Activated CD8-positive, alpha-beta T cell treated with anti-CD3 and anti-CD28 coated beads for 36 hours (primary cell): Measurements from ENCODE around the gene RO60. TPM values are rescaled to one million over a fixed set of nuclear protein-coding genes. Genes with fewer than 3 reads are reported as not detected.

ENCODE experiments used
- ATAC-seq: fragments of 200-7000 bp; cut with Tn5 transposase; one replicate; pipeline ENCODE4 v1.10.0; 2021; ENCODE audit warnings: mild to moderate bottlenecking, moderate library complexity
- CTCF ChIA-PET: fragments of 350-600 bp; sonication (Branson Sonifier 250); formaldehyde crosslinking; loops from one replicate; lab custom pipeline; 2021; ENCODE audit warnings: antibody characterized with exemption; lab: Charles Lee
- POLR2A ChIA-PET: fragments of 350-600 bp; sonication (Branson Sonifier 250); formaldehyde crosslinking; loops from one replicate; lab custom pipeline; 2021; ENCODE audit warnings: antibody characterized with exemption; lab: Charles Lee
- DNase-seq: peaks from one replicate; pipeline ENCODE4 v3.0.0-alpha.2; 2020
- H3K27ac Mint-ChIP-seq: one replicate; pipeline ENCODE4 v1.8.0; 2021; ENCODE audit warnings: mild to moderate bottlenecking, mixed read lengths
- H3K27me3 Mint-ChIP-seq: one replicate; pipeline ENCODE4 v1.8.0; 2021; ENCODE audit warnings: mixed read lengths
- H3K36me3 Mint-ChIP-seq: one replicate; pipeline ENCODE4 v1.8.0; 2021; ENCODE audit warnings: low read depth, mixed read lengths
- H3K4me1 Mint-ChIP-seq: one replicate; pipeline ENCODE4 v1.8.0; 2021; ENCODE audit warnings: low read depth, mixed read lengths
- H3K4me3 Mint-ChIP-seq: one replicate; pipeline ENCODE4 v1.8.0; 2021; ENCODE audit warnings: mild to moderate bottlenecking, moderate library complexity, mixed read lengths
- H3K9me3 Mint-ChIP-seq: one replicate; pipeline ENCODE4 v1.8.0; 2021; ENCODE audit warnings: mixed read lengths
- CTCF ChIP-seq: fragments of 200-600 bp; IDR thresholded peaks from one replicate; pipeline ENCODE4 v1.8.0; 2022; ENCODE audit warnings: antibody characterized with exemption, mild to moderate bottlenecking
- intact Hi-C: fragments of 100-400 bp; cut with micrococcal nuclease; formaldehyde crosslinking; loops from one replicate; pipeline ENCODE4 v1.10.0; 2022
- total RNA-seq, 2 experiments: library from RNA; stranded (reverse); gene quantifications; one replicate each; pipeline ENCODE4 v1.2.3, GENCODE V29; 2021

Gene RO60
- total RNA-seq, 2 experiments from 2014 or later, result 56.2 to 63.4 TPM

DNA sequence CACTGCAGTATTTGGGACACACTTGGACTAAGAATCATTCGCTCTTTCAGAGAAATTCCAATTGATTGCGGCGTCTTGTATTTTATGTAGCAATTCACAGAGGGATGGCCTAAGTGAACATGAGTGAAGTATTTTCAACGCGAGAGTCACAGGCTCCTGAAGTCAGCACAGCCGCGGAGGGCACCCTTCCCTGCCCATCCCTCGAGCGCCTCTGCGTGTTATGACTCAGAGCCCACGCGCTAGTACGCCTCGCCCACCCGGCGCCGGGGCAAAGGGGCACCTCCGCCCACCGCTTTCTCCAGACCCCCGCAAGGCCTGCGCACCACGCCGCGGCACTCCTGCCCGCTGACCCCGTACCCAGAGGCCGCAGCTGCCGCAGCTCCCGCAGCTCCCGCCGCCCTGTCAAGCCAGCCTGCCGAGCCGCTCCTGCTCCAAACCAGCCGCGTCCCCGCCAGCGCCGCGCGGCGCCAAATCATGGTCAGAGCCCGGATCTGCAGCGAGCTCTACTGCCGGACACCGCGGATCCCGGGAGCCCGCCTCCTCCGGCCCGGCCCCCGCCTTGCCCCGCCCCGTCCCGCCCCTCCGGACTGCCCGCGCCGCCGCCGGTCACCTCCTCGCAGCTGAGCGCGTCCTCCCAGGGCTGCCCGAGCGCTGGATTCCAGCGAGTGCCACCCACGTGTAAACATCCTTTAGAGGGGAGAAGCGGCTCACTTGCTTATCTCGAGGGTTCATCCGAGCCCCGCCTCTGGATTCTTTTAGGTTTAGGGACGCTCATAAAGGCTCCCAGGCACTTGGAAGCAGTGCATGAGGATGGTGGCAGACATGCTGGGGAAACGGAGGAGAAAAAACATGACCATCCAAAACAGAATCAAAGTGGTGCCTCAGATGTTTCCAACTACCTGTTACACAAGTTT is 45.8 kb downstream of the RO60 start, which contains the start of gene GLRX2:
GLRX2 (minus strand) TSS at position 508 of the 914 bp plus-strand sequence; CDS start at position 476, 32 bp downstream.
- no peaks in the 10 kb centered on the region for H3K27me3 Mint-ChIP-seq
- intact Hi-C loops, result loop anchor here (2.0 kb wide), 1 partner anchor 18 kb away; the partner anchor contains the start of gene CDC73
- ATAC-seq, result peak; percentile 89
- no peaks in the 10 kb centered on the region for H3K9me3 Mint-ChIP-seq
- peak within 1 kb of the TSS; percentile 95 for H3K4me3 Mint-ChIP-seq
- ChIA-PET POLR2A (interaction anchor here (0.7 to 2.0 kb wide), 4 partner anchors 12 to 47 kb away, joined by 3 to 8 read pairs (median 4); no protein-coding TSS in a partner anchor), CTCF (interaction anchor here (1.1 to 2.7 kb wide), 4 partner anchors 8 to 47 kb away, joined by 4 to 10 read pairs (median 5); partner anchors contain the start of genes CDC73, RO60 and UCHL5)
- peak within 1 kb of the TSS; percentile 76 for H3K27ac Mint-ChIP-seq
- TF ChIP-seq CTCF, result no peak
- H3K36me3 Mint-ChIP-seq, result peaks cover 7% of the 10 kb centered on the region
- H3K4me1 Mint-ChIP-seq, result peaks cover 18% of the 10 kb centered on the region
- DNase-seq, result peak; percentile 73

- no peaks in the 10 kb centered on the region for H3K27me3 Mint-ChIP-seq
- peaks cover 2% of the 10 kb centered on the region for H3K36me3 Mint-ChIP-seq
- peak overlapping the region; percentile 70 for H3K27ac Mint-ChIP-seq
- ChIA-PET CTCF (interaction anchor here (2.7 kb wide), 1 partner anchor 47 kb away, joined by 10 read pairs; the partner anchor contains the start of genes RO60 and UCHL5), POLR2A (interaction anchor here (2.0 kb wide), 1 partner anchor 47 kb away, joined by 8 read pairs; no protein-coding TSS in a partner anchor)
- DNase-seq (no peak), ATAC-seq (no peak)
- no peaks in the 10 kb centered on the region for H3K9me3 Mint-ChIP-seq
- TF ChIP-seq CTCF, result no peak
- H3K4me1 Mint-ChIP-seq, result peaks cover 18% of the 10 kb centered on the region
- H3K4me3 Mint-ChIP-seq, result peak overlapping the region; percentile 95
- intact Hi-C loops, result loop anchor here (2.0 kb wide), 1 partner anchor 17 kb away; the partner anchor contains the start of gene CDC73
Measured at GRCh38 chr1:193105821-193106177, 46.4 kb downstream of the RO60 start.

DNA sequence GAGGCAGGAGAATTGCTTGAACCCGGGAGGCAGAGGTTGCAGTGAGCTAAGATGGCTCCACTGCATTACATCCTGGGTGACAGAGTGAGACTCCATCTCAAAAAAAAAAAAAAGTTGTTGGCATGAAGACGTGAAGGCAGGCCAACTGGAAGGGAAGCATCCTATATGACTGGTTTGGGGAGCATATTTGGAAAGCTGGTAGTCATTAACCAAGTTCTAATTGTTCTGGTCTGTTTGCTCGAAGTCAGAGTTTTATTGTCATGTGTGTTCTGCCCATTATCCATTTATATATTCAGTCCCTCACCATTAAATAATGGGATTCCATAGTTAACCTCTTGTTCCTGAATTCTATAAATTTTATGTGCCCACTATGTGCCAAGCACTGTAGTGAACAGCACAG is 49.1 kb downstream of the RO60 start:
- no peak overlapping the region for H3K27ac Mint-ChIP-seq
- no peaks in the 10 kb centered on the region for H3K36me3 Mint-ChIP-seq
- DNase-seq (no peak), ATAC-seq (no peak)
- H3K4me1 Mint-ChIP-seq, result peaks cover 9% of the 10 kb centered on the region
- intact Hi-C loops, result no loop called here
- CTCF ChIA-PET, result interaction anchor here (0.7 to 2.0 kb wide), 4 partner anchors 9 to 194 kb away, joined by 3 to 8 read pairs (median 3); partner anchors contain the start of gene CDC73
- no peak overlapping the region for H3K4me3 Mint-ChIP-seq
- TF ChIP-seq CTCF, result no peak
- H3K27me3 Mint-ChIP-seq, result no peaks in the 10 kb centered on the region
- H3K9me3 Mint-ChIP-seq, result no peaks in the 10 kb centered on the region
- POLR2A ChIA-PET, result interaction anchor here (1.4 kb wide), 1 partner anchor 49 kb away, joined by 4 read pairs; the partner anchor contains the start of genes RO60 and UCHL5

Other genes with a start within 250 kb of the RO60 start
- gene UCHL5, start 252 bp upstream of the RO60 start, total RNA-seq, result 10 to 100 TPM; 81.3 to 85.7 TPM
- 10 to 100 TPM; 24.3 to 29.5 TPM for gene GLRX2, start 45.8 kb downstream of the RO60 start, total RNA-seq
- gene CDC73, start 62.4 kb downstream of the RO60 start, total RNA-seq, result 10 to 100 TPM; 45.1 to 50.2 TPM
- gene B3GALT2, start 127.0 kb downstream of the RO60 start, total RNA-seq, result under 1 TPM in 1 of 2 experiments, not detected in 1; 0.18 TPM